Measurements from ENCODE around the gene NTHL1. TPM values are rescaled to one million over a fixed set of nuclear protein-coding genes. Genes with fewer than 3 reads are reported as not detected.
A peak's percentile ranks its signal among the peaks of the same experiment; 100 is the strongest.

NTHL1 gene
- total RNA-seq, 2 donors from 2014 or later: 10.3 to 17.7 TPM

DNA sequence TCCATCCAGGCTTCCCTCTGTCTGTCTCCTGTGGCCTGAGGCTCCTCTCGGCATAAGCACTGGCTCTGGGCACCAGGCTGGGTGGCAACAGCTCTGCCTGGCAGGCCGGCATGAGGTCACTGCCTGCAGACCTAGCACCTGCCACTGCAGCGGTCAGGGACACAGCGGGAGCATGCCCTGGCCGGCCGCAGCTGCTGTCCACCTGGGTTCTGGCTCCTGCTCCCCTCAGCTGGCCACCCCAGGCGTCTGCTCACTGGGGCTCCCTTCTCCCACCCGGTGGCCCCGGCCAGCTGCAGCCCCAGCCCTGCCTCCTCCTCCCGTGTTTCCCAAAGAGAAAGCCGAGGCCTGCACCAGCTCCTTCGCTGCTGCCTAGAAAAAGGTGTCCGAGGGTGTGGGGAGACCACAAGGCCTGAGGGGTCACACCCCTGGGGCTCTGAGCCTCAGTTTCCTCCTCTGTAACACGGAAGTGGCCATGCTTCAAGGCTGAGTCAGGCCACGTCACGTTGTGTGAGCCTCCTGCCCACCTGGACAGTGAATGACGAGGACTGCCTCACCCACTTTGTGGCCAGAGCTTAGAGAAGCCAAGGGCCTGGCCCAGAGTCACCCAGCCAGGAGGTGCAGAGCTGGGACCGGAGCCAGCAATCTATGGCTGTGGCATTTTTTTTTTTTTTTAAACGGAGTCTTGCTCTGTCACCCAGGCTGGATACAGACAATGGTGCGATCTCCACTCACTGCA lies 6.7 kb downstream of the NTHL1 start:
- H3K27ac ChIP-seq: peak overlapping the region; percentile 77 to 85
- TF ChIP-seq, protein P1, sequence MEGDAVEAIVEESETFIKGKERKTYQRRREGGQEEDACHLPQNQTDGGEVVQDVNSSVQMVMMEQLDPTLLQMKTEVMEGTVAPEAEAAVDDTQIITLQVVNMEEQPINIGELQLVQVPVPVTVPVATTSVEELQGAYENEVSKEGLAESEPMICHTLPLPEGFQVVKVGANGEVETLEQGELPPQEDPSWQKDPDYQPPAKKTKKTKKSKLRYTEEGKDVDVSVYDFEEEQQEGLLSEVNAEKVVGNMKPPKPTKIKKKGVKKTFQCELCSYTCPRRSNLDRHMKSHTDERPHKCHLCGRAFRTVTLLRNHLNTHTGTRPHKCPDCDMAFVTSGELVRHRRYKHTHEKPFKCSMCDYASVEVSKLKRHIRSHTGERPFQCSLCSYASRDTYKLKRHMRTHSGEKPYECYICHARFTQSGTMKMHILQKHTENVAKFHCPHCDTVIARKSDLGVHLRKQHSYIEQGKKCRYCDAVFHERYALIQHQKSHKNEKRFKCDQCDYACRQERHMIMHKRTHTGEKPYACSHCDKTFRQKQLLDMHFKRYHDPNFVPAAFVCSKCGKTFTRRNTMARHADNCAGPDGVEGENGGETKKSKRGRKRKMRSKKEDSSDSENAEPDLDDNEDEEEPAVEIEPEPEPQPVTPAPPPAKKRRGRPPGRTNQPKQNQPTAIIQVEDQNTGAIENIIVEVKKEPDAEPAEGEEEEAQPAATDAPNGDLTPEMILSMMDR (IDR thresholded peaks at IDR 0.05): no peak
- no peak for DNase-seq (ENCODE audit: low spot score)
- H3K27me3 ChIP-seq: no peaks in the 10 kb centered on the region
- no peak overlapping the region for H3K4me3 ChIP-seq
- H3K9me3 ChIP-seq: no peaks in the 10 kb centered on the region
- peaks cover 32% of the 10 kb centered on the region for H3K36me3 ChIP-seq
- peaks cover 0 to 94% of the 10 kb centered on the region in 2 donors for H3K4me1 ChIP-seq

DNA sequence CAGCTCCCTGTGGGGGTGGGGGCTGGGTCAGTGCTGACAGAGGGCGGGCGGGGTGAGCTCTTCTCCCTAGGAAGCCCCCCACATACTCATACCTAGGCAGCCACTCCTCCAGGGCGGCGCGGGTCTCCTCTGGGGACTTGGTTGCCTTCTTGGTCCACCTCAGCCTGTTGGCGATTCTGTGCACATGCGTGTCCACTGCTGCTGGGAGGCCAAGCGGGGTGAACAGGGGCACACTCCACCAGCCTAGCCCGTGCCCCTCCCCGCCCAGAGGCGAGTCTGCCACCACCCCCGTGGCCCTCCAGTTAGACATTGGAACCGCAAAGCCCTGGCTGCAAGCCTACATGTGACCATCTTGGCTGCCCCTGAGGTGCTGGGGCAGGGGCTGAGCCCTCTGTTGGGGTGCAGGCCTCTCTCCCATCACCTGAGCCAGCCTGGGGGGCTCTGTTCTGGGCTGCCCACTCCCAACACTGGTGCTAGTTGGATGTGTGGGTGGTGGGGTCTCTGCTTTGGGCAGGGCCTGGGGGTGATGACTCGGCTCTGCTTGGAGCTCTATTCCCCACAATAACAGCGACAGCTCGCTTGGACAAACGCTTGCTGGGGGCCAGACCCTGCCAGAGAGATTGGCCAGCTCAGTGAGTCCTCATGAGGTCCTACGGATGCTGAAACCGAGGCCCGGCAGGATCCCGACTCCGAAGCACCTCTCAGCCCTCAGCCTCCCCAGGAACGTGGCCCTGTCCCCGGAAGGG lies 7.4 kb downstream of the NTHL1 start:
- Histone ChIP-seq H3K36me3 (peaks cover 40% of the 10 kb centered on the region), H3K4me3 (no peak overlapping the region), H3K4me1 (peaks cover 0 to 95% of the 10 kb centered on the region in 2 donors), H3K27ac (peak overlapping the region; percentile 77 to 85), H3K9me3 (no peaks in the 10 kb centered on the region), H3K27me3 (no peaks in the 10 kb centered on the region)
- DNase-seq (ENCODE audit: low spot score): no peak
- TF ChIP-seq, protein P1 (IDR thresholded peaks at IDR 0.05): no peak

DNA sequence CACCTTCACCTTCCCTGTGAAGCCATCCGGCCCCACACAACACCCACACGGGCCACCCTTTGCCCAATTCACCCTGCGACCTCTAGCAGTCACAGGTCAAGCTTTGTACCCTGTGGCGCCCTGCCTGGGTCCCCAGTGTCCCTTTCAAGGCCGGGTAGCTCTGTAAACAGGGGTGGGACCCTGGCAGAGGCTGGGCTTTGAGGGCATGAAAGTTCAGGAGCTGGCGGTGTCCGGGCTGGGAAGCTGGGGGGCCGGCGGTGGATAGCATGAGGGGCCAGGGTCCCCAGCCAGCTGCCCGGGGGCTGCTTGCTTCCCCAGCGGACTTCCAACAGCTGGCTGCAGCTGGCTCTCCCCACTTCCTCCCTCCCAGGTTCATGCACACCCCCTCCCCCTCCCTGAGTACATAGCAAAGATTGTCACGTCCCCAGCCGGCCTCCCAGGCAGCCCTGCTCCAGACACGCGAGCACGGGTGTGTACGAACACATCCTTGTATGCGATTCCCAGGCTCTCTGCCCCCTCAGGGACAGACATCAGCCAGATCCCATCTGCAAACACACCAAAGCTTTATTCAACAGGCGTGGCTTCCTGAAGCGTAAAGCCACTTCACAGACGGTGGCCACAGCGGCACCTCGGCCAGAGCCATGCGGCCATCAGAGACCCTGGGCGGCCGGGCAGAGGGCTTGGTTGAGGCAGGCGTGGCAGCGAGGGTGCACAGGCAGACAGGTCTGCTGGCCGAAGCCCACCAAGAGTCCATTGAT lies 8.2 kb downstream of the NTHL1 start:
- Histone ChIP-seq H3K27me3 (no peaks in the 10 kb centered on the region), H3K27ac (peak overlapping the region; percentile 77 to 85), H3K9me3 (no peaks in the 10 kb centered on the region), H3K36me3 (peaks cover 40% of the 10 kb centered on the region), H3K4me1 (peaks cover 0 to 98% of the 10 kb centered on the region in 2 donors), H3K4me3 (peak overlapping the region in 1 of 2 donors; percentile 50)
- TF ChIP-seq, protein P1 (IDR thresholded peaks at IDR 0.05): no peak
- peak; percentile 90 for DNase-seq (ENCODE audit: low spot score)

DNA sequence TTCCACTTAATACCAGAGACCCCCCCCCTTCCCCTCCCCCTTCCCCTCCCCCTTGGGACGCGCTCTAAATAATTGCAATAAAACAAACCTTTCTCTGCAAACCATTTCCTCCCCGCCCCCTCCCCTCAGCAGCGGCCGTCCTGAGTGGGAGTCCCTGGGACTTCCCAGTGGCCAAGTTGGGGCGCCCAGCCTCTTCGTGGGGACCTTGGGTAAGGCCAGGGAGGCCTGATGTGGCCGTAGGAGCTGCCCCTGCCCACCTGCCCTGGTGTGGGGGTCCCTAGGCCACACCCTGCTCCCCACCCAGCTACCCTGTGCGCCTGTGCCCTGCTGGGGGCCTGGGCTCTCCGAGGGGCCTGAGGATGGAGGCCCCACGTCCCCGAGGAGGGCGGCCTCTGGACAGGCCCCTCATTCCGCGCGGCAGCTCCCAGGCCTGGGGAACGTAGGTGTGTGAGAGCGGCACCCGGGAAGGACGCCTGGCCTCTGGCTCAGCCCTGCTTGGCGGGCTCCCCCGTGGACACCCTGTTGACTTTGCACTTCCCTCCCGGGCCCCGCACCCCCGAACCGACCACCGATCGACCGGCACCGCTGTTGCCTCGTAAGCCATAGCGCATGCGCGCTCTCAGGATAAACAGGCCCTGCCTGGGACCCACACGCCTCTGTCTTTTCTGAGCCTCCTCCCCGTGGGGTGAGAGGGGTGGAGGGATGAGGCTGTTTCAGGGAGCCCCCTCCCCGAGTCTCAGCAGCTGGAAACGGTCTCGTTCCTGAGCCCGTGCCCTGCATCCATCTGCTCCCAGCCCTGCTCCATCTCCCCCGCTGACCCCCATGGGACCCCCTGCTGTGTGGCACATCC lies 9.0 kb downstream of the NTHL1 start:
- H3K4me3 ChIP-seq: peak overlapping the region in 1 of 2 donors; percentile 50

More for the DNA sequence above, 9.0 kb downstream of the NTHL1 start:
- peaks cover 40% of the 10 kb centered on the region for H3K36me3 ChIP-seq
- H3K27ac ChIP-seq: peak overlapping the region; percentile 77 to 85
- no peaks in the 10 kb centered on the region for H3K9me3 ChIP-seq
- H3K27me3 ChIP-seq: no peaks in the 10 kb centered on the region
- H3K4me1 ChIP-seq: peaks cover 0 to 95% of the 10 kb centered on the region in 2 donors
- TF ChIP-seq, protein P1 (IDR thresholded peaks at IDR 0.05): no peak
- no peak for DNase-seq (ENCODE audit: low spot score)

Measured in right atrium auricular region (tissue), 2 donors.